WTC11 (cell line): ENCODE measurements around the gene SERPINA4. TPM values are rescaled to one million over a fixed set of nuclear protein-coding genes. Genes with fewer than 3 reads are reported as not detected.

Source experiments
- ATAC-seq: fragments of 200-7000 bp; cut with Tn5 transposase; 2 replicates; pipeline ENCODE4 v1.10.0; 2021; ENCODE audit warnings: mild to moderate bottlenecking, moderate library complexity
- CTCF ChIA-PET: fragments of 300-600 bp; sonication (Branson Sonifier 250); formaldehyde crosslinking; loops from one replicate; lab custom pipeline; 2021; ENCODE audit warnings: antibody characterized with exemption; lab: Charles Lee
- POLR2A ChIA-PET: fragments of 350-600 bp; sonication (Branson Sonifier 250); formaldehyde crosslinking; loops from one replicate; lab custom pipeline; 2021; ENCODE audit warnings: antibody characterized with exemption; lab: Charles Lee
- DNase-seq: peaks from one replicate; pipeline ENCODE4 v3.0.0; 2021; ENCODE audit warnings: low spot score
- H3K27ac Mint-ChIP-seq: 2 replicates; pipeline ENCODE4 v1.8.0; 2021; ENCODE audit warnings: mixed read lengths
- H3K27me3 Mint-ChIP-seq: 2 replicates; pipeline ENCODE4 v1.8.0; 2021; ENCODE audit warnings: low read depth, mild to moderate bottlenecking, moderate library complexity, mixed read lengths
- H3K36me3 Mint-ChIP-seq: 2 replicates; pipeline ENCODE4 v1.8.0; 2021; ENCODE audit warnings: mixed read lengths
- H3K4me1 Mint-ChIP-seq: 2 replicates; pipeline ENCODE4 v1.8.0; 2022; ENCODE audit warnings: mixed read lengths
- H3K4me3 Mint-ChIP-seq: 2 replicates; pipeline ENCODE4 v1.8.0; 2021; ENCODE audit warnings: mild to moderate bottlenecking, moderate library complexity, mixed read lengths
- H3K9me3 Mint-ChIP-seq: 2 replicates; pipeline ENCODE4 v1.8.0; 2021; ENCODE audit warnings: mixed read lengths
- EMX1 ChIP-seq: fragments of 250-450 bp; sonication (Bioruptor Pico); IDR thresholded peaks from 2 replicates; pipeline ENCODE4 v1.8.0; 2021; ENCODE audit warnings: mild to moderate bottlenecking
- ESRRA ChIP-seq: sonication (generic); formaldehyde crosslinking; IDR thresholded peaks from 2 replicates; pipeline ENCODE4 v1.8.1; 2022; ENCODE audit warnings: mild to moderate bottlenecking, missing genetic modification reagents, borderline replicate concordance
- FOXK1 ChIP-seq: sonication (generic); formaldehyde crosslinking; IDR thresholded peaks from 2 replicates; pipeline ENCODE4 v1.8.0; 2022; ENCODE audit warnings: mild to moderate bottlenecking, moderate library complexity, missing genetic modification reagents
- FOXP1 ChIP-seq: sonication (generic); formaldehyde crosslinking; IDR thresholded peaks from 2 replicates; pipeline ENCODE4 v1.8.0; 2022; ENCODE audit warnings: missing genetic modification reagents, mild to moderate bottlenecking, moderate library complexity, borderline replicate concordance
- GABPB1 ChIP-seq: sonication (generic); formaldehyde crosslinking; IDR thresholded peaks from 2 replicates; pipeline ENCODE4 v1.8.1; 2023; ENCODE audit warnings: mild to moderate bottlenecking, missing genetic modification reagents
- GTF2I ChIP-seq: fragments of 250-450 bp; sonication (Bioruptor Pico); conservative IDR thresholded peaks from 2 replicates; pipeline ENCODE4 v1.4.0; 2021; ENCODE audit warnings: mild to moderate bottlenecking
- HMGA2 ChIP-seq: fragments of 250-450 bp; sonication (Bioruptor Pico); IDR thresholded peaks from 2 replicates; pipeline ENCODE4 v1.4.0; 2021; ENCODE audit warnings: mild to moderate bottlenecking, moderate library complexity
- KAT7 ChIP-seq: sonication (generic); formaldehyde crosslinking; IDR thresholded peaks from 2 replicates; pipeline ENCODE4 v1.8.1; 2023; ENCODE audit warnings: missing genetic modification reagents, mild to moderate bottlenecking, borderline replicate concordance
- MAX ChIP-seq: sonication (generic); formaldehyde crosslinking; IDR thresholded peaks from 2 replicates; pipeline ENCODE4 v1.8.0; 2022; ENCODE audit warnings: mild to moderate bottlenecking, missing genetic modification reagents
- MXD4 ChIP-seq: fragments of 250-450 bp; sonication (Bioruptor Pico); IDR thresholded peaks from 2 replicates; pipeline ENCODE4 v1.8.0; 2021; ENCODE audit warnings: mild to moderate bottlenecking, moderate library complexity, borderline replicate concordance
- RELA ChIP-seq: sonication (generic); formaldehyde crosslinking; IDR thresholded peaks from 2 replicates; pipeline ENCODE4 v1.8.1; 2022; ENCODE audit warnings: missing genetic modification reagents, mild to moderate bottlenecking, borderline replicate concordance
- SMAD3 ChIP-seq: sonication (generic); formaldehyde crosslinking; IDR thresholded peaks from 2 replicates; pipeline ENCODE4 v1.8.0; 2022; ENCODE audit warnings: missing genetic modification reagents, mild to moderate bottlenecking, borderline replicate concordance
- SOX15 ChIP-seq: fragments of 250-450 bp; sonication (Bioruptor Pico); IDR thresholded peaks from 2 replicates; pipeline ENCODE4 v1.9.0; 2021; ENCODE audit warnings: mild to moderate bottlenecking
- SP1 ChIP-seq: sonication (generic); formaldehyde crosslinking; conservative IDR thresholded peaks from 2 replicates; pipeline ENCODE4 v1.8.1; 2022; ENCODE audit warnings: missing genetic modification reagents
- STAT6 ChIP-seq: sonication (generic); formaldehyde crosslinking; conservative IDR thresholded peaks from 2 replicates; pipeline ENCODE4 v1.8.1; 2023; ENCODE audit warnings: mild to moderate bottlenecking, low read depth, missing genetic modification reagents, moderate library complexity
- USF1 ChIP-seq: sonication (generic); formaldehyde crosslinking; IDR thresholded peaks from 2 replicates; pipeline ENCODE4 v1.8.0; 2022; ENCODE audit warnings: mild to moderate bottlenecking, missing genetic modification reagents
- ZBTB21 ChIP-seq: sonication (generic); formaldehyde crosslinking; IDR thresholded peaks from 2 replicates; pipeline ENCODE4 v1.8.1; 2023; ENCODE audit warnings: mild to moderate bottlenecking, missing genetic modification reagents, borderline replicate concordance
- ZNF138 ChIP-seq: sonication (generic); formaldehyde crosslinking; conservative IDR thresholded peaks from 2 replicates; pipeline ENCODE4 v1.8.1; 2022; ENCODE audit warnings: mild to moderate bottlenecking, moderate library complexity, missing genetic modification reagents
- ZNF219 ChIP-seq: sonication (generic); formaldehyde crosslinking; IDR thresholded peaks from 2 replicates; pipeline ENCODE4 v1.8.0; 2023; ENCODE audit warnings: missing genetic modification reagents, mild to moderate bottlenecking, borderline replicate concordance
- ZNF281 ChIP-seq: sonication (generic); formaldehyde crosslinking; IDR thresholded peaks from 2 replicates; pipeline ENCODE4 v1.8.0; 2023; ENCODE audit warnings: mild to moderate bottlenecking, missing genetic modification reagents
- ZNF396 ChIP-seq: fragments of 250-450 bp; sonication (Bioruptor Pico); IDR thresholded peaks from 2 replicates; pipeline ENCODE4 v1.8.0; 2021; ENCODE audit warnings: mild to moderate bottlenecking, moderate library complexity, borderline replicate concordance
- total RNA-seq: library from RNA; stranded (reverse); gene quantifications from 3 replicates; pipeline ENCODE4 v1.2.3, GENCODE V29; 2021
- TF ChIP-seq, protein P1 (sequence below): fragments of 250-450 bp; sonication (Bioruptor Pico); IDR thresholded peaks from 2 replicates; pipeline ENCODE4 v1.9.0; 2021; ENCODE audit warnings: mild to moderate bottlenecking, borderline replicate concordance

The SERPINA4 gene
- total RNA-seq, 1 experiment from 2014 or later, result not detected

DNA sequence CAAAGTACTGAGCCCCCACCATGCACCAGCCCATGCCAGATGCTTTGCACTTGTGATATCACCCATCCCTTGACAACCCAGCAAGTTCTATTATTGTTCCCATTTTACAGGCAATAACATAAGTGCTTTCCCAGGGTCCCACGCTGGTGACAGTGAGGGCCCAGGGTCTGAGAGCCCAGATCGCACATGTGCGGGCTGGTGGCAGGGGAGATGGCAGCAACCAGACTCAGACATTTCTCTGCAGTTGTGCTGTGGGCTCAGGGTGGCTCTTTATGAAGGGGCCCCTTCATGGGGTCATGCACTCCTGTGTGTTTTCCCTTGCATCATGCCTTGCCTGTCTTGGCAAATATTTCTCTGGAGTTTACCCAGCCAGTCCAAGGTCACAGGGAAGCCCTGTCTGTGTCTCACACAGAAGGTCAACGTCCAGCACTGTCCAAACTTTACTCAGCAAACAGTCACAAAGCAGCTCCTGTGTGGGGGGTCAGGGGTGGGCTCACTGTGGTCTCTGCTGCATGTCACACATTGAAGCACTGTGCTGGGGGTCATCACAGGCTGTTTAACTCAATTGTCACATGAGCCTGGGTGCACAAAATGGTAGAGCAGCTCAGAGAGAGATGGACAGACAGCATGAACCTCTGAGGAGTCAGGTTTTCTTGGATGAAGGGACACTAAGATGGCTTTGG, 32.6 kb downstream of the SERPINA4 start:
- H3K4me1 Mint-ChIP-seq, result peaks cover 5% of the 10 kb centered on the region
- TF ChIP-seq ZNF219 (CRISPR knock-in tag), result no peak
- TF ChIP-seq GABPB1 (CRISPR knock-in tag), result peak; percentile 99
- ATAC-seq (no peak), DNase-seq (no peak)
- no peak overlapping the region for H3K4me3 Mint-ChIP-seq
- no peaks in the 10 kb centered on the region; the same call in 1 of the 2 replicates for H3K27me3 Mint-ChIP-seq
- CTCF ChIA-PET, result no interaction called here
- POLR2A ChIA-PET, result no interaction called here
- H3K36me3 Mint-ChIP-seq, result no peaks in the 10 kb centered on the region
- H3K9me3 Mint-ChIP-seq, result peaks cover 13% of the 10 kb centered on the region; the same call in 1 of the 2 replicates
- H3K27ac Mint-ChIP-seq, result no peak overlapping the region

DNA sequence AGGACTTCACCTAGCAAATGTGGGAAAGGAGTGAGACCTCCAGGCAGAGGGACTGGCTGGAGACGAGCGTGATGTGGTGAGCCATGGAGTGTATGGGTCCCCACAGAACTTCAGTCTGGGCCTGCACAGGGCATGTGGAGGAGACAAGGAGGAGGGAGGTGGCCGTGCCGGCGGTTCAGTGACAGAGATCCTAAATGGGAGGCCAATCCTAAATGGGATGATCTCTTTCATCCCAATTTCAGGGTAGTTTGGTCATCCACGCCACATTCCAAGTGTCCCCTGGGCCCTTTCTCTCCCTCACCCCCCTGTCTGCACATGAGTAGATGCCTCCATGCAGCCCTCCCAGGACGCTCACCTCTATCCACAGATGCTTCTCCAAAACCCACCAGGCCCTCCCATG, 33.2 kb downstream of the SERPINA4 start:
- Mint-ChIP-seq H3K9me3 (peaks cover 13% of the 10 kb centered on the region; the same call in 1 of the 2 replicates), H3K27me3 (no peaks in the 10 kb centered on the region; the same call in 1 of the 2 replicates), H3K4me1 (peaks cover 11% of the 10 kb centered on the region), H3K27ac (no peak overlapping the region), H3K4me3 (no peak overlapping the region), H3K36me3 (no peaks in the 10 kb centered on the region)
- POLR2A ChIA-PET, result no interaction called here
- no peak for TF ChIP-seq MXD4 (CRISPR knock-in tag)
- no peak for TF ChIP-seq ESRRA
- no peak for TF ChIP-seq ZNF138 (CRISPR knock-in tag)
- no peak for TF ChIP-seq SOX15 (CRISPR knock-in tag)
- no peak for TF ChIP-seq STAT6
- no peak for TF ChIP-seq HMGA2 (CRISPR knock-in tag)
- no peak for TF ChIP-seq ZNF281
- no peak for TF ChIP-seq MAX (CRISPR knock-in tag)
- TF ChIP-seq FOXK1 (CRISPR knock-in tag), result no peak
- no peak for TF ChIP-seq SP1
- TF ChIP-seq ZNF396 (CRISPR knock-in tag), result no peak
- TF ChIP-seq EMX1 (CRISPR knock-in tag), result no peak
- TF ChIP-seq KAT7 (CRISPR knock-in tag), result no peak
- TF ChIP-seq RELA (CRISPR knock-in tag), result no peak
- no peak for TF ChIP-seq USF1 (CRISPR knock-in tag)
- CTCF ChIA-PET, result no interaction called here
- ATAC-seq (no peak), DNase-seq (no peak)

GRCh38 chr14:94595912-94596311, 34.7 kb downstream of the SERPINA4 start:
- POLR2A ChIA-PET, result no interaction called here
- TF ChIP-seq ZBTB21, result no peak
- no peak for TF ChIP-seq SMAD3
- TF ChIP-seq, protein P1, sequence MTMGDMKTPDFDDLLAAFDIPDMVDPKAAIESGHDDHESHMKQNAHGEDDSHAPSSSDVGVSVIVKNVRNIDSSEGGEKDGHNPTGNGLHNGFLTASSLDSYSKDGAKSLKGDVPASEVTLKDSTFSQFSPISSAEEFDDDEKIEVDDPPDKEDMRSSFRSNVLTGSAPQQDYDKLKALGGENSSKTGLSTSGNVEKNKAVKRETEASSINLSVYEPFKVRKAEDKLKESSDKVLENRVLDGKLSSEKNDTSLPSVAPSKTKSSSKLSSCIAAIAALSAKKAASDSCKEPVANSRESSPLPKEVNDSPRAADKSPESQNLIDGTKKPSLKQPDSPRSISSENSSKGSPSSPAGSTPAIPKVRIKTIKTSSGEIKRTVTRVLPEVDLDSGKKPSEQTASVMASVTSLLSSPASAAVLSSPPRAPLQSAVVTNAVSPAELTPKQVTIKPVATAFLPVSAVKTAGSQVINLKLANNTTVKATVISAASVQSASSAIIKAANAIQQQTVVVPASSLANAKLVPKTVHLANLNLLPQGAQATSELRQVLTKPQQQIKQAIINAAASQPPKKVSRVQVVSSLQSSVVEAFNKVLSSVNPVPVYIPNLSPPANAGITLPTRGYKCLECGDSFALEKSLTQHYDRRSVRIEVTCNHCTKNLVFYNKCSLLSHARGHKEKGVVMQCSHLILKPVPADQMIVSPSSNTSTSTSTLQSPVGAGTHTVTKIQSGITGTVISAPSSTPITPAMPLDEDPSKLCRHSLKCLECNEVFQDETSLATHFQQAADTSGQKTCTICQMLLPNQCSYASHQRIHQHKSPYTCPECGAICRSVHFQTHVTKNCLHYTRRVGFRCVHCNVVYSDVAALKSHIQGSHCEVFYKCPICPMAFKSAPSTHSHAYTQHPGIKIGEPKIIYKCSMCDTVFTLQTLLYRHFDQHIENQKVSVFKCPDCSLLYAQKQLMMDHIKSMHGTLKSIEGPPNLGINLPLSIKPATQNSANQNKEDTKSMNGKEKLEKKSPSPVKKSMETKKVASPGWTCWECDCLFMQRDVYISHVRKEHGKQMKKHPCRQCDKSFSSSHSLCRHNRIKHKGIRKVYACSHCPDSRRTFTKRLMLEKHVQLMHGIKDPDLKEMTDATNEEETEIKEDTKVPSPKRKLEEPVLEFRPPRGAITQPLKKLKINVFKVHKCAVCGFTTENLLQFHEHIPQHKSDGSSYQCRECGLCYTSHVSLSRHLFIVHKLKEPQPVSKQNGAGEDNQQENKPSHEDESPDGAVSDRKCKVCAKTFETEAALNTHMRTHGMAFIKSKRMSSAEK (CRISPR knock-in tag), result no peak
- TF ChIP-seq FOXP1 (CRISPR knock-in tag), result no peak
- no peak for TF ChIP-seq SOX15 (CRISPR knock-in tag)
- TF ChIP-seq GTF2I (CRISPR knock-in tag), result no peak
- TF ChIP-seq KAT7 (CRISPR knock-in tag), result no peak
- no peak for TF ChIP-seq MXD4 (CRISPR knock-in tag)
- ATAC-seq (no peak), DNase-seq (no peak)
- no peaks in the 10 kb centered on the region; the same call in 1 of the 2 replicates for H3K36me3 Mint-ChIP-seq
- no peak overlapping the region for H3K27ac Mint-ChIP-seq
- H3K9me3 Mint-ChIP-seq, result peaks cover 9% of the 10 kb centered on the region
- no peaks in the 10 kb centered on the region; the same call in 1 of the 2 replicates for H3K27me3 Mint-ChIP-seq
- H3K4me1 Mint-ChIP-seq, result peaks cover 13% of the 10 kb centered on the region
- no peak overlapping the region for H3K4me3 Mint-ChIP-seq
- CTCF ChIA-PET, result interaction anchor here (1.1 kb wide), 1 partner anchor 11 kb away, joined by 3 read pairs; no protein-coding TSS in a partner anchor
